Measurements from ENCODE around the gene KRT82. TPM values are rescaled to one million over a fixed set of nuclear protein-coding genes. Genes with fewer than 3 reads are reported as not detected.
A peak's percentile ranks its signal among the peaks of the same experiment; 100 is the strongest.

Gene KRT82
- total and polyA plus RNA-seq, 2 experiments from 2014 or later: not detected

DNA sequence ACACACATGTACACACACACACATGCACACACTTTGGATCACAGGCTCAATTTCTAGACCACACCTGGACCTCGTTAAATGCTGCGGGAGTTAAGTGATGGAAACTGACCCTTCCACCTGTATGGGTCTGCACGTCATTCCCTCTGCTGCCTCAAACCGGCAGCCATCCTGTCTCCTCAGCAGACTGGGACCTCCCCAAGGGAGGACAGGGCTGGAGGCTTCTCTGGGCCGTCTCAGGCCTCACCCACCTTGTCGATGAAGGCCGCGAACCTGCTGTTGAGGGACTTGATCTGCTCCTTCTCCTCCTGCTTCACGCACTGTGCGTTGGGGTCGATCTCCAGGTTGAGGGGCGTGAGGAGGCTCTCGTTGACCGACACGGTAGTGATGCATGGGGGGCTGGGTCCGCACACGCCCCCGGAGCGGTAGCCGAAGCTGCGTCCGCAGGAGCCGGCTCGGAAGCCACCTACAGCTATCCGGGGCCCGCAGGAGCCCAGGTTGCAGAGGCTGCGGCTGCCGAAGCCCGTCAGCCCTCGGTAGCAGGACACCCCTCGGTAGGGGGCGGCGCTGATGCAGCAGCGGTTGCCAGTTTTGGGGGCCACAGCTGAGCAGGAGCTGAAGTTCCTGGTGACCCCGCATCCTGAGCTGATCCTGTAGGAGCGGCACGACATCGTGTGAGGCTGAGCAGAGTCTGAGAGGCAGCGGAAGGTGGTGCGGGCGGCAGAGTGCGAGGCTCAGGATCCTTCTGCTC lies 39.2 kb downstream of the KRT82 start, which contains the start of gene KRT85:
TSS of gene KRT85 (minus strand) at position 744 of the 748 bp plus-strand sequence. CDS start at position 668, 76 bp downstream.
- Mint-ChIP-seq H3K9me3 (no peaks in the 10 kb centered on the region), H3K27me3 (ENCODE audit: insufficient read depth, low read depth, poor library complexity) (peaks cover 2% of the 10 kb centered on the region), H3K4me3 (no peak within 1 kb of the TSS; the same call in 2 of the 3 replicates), H3K4me1 (peaks cover 3% of the 10 kb centered on the region; the same call in 1 of the 3 replicates), H3K36me3 (ENCODE audit: low read depth) (no peaks in the 10 kb centered on the region; the same call in 2 of the 3 replicates), H3K27ac (no peak within 1 kb of the TSS)
- Histone ChIP-seq H2AFZ (no peak within 1 kb of the TSS), H3F3A (replicated peaks; ENCODE audit: low read depth) (no peaks in the 10 kb centered on the region), H3K4me3 (no peak within 1 kb of the TSS), H3K36me3 (ENCODE audit: insufficient read depth) (no peaks in the 10 kb centered on the region), H3K4me2 (no peak within 1 kb of the TSS), H4K20me1 (replicated peaks; ENCODE audit: insufficient read depth) (no peaks in the 10 kb centered on the region), H3K4me1 (ENCODE audit: insufficient read depth) (no peaks in the 10 kb centered on the region), H3K27ac (ENCODE audit: low read depth) (no peak within 1 kb of the TSS), H3K27me3 (ENCODE audit: insufficient read depth) (no peaks in the 10 kb centered on the region), H3K9me2 (ENCODE audit: insufficient read depth) (no peaks in the 10 kb centered on the region), H3K79me2 (replicated peaks; ENCODE audit: insufficient read depth) (no peaks in the 10 kb centered on the region)
- DNase-seq (ENCODE audit: low spot score) (peak; percentile 13), ATAC-seq (peak; percentile 24; the same call in 2 of the 3 replicates)
- TF ChIP-seq, protein P1, sequence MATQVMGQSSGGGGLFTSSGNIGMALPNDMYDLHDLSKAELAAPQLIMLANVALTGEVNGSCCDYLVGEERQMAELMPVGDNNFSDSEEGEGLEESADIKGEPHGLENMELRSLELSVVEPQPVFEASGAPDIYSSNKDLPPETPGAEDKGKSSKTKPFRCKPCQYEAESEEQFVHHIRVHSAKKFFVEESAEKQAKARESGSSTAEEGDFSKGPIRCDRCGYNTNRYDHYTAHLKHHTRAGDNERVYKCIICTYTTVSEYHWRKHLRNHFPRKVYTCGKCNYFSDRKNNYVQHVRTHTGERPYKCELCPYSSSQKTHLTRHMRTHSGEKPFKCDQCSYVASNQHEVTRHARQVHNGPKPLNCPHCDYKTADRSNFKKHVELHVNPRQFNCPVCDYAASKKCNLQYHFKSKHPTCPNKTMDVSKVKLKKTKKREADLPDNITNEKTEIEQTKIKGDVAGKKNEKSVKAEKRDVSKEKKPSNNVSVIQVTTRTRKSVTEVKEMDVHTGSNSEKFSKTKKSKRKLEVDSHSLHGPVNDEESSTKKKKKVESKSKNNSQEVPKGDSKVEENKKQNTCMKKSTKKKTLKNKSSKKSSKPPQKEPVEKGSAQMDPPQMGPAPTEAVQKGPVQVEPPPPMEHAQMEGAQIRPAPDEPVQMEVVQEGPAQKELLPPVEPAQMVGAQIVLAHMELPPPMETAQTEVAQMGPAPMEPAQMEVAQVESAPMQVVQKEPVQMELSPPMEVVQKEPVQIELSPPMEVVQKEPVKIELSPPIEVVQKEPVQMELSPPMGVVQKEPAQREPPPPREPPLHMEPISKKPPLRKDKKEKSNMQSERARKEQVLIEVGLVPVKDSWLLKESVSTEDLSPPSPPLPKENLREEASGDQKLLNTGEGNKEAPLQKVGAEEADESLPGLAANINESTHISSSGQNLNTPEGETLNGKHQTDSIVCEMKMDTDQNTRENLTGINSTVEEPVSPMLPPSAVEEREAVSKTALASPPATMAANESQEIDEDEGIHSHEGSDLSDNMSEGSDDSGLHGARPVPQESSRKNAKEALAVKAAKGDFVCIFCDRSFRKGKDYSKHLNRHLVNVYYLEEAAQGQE (IDR thresholded peaks at IDR 0.05; ENCODE audit: unreplicated experiment): no peak
- no peak for TF ChIP-seq POLR2AphosphoS5 (IDR thresholded peaks at IDR 0.05; ENCODE audit: low read depth)
- no peak for TF ChIP-seq EZH2 (IDR thresholded peaks at IDR 0.05; ENCODE audit: low read depth, unreplicated experiment)
- TF ChIP-seq, protein P2, sequence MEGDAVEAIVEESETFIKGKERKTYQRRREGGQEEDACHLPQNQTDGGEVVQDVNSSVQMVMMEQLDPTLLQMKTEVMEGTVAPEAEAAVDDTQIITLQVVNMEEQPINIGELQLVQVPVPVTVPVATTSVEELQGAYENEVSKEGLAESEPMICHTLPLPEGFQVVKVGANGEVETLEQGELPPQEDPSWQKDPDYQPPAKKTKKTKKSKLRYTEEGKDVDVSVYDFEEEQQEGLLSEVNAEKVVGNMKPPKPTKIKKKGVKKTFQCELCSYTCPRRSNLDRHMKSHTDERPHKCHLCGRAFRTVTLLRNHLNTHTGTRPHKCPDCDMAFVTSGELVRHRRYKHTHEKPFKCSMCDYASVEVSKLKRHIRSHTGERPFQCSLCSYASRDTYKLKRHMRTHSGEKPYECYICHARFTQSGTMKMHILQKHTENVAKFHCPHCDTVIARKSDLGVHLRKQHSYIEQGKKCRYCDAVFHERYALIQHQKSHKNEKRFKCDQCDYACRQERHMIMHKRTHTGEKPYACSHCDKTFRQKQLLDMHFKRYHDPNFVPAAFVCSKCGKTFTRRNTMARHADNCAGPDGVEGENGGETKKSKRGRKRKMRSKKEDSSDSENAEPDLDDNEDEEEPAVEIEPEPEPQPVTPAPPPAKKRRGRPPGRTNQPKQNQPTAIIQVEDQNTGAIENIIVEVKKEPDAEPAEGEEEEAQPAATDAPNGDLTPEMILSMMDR (conservative IDR thresholded peaks at IDR 0.05; ENCODE audit: low read depth in 2 of 2): peak in 1 of 2 experiments; percentile 13; a peak in 1 of 4 replicates
- TF ChIP-seq NANOG (IDR thresholded peaks at IDR 0.05; ENCODE audit: borderline replicate concordance): no peak

DNA sequence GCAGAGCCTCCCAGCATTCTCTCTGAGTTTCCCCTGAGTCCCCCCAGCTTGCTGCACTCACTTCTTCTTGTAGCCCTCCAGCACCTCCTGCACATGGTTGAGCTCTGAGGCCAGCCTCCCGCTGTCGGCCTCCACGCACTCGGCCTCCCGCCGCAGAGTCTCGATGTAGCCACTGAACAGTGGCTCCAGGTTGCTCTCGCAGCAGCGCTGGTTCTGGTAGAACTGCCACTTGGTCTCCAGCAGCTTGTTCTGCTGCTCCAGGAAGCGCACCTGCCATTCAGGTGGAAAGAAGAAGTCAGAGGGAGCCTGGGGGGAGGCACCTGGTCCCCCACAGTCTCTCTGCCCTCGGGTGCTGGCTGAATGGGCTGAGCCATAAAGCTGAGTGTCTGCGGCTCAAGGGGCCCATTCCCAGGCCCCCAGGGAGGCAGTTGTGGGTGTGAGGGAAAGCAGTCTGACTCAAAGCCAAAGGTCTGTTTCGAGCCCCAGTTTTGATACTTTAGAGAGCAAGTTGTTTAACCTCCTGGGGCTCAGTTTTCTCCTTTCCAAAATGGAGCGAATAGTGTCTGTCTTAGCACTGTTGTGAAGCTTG lies 41.1 kb downstream of the KRT82 start:
- Histone ChIP-seq H2AFZ (no peak overlapping the region), H3K4me3 (no peak overlapping the region), H3K27ac (ENCODE audit: low read depth) (no peak overlapping the region), H3K4me1 (ENCODE audit: insufficient read depth) (no peaks in the 10 kb centered on the region), H3K79me2 (replicated peaks; ENCODE audit: insufficient read depth) (no peaks in the 10 kb centered on the region), H4K20me1 (replicated peaks; ENCODE audit: insufficient read depth) (no peaks in the 10 kb centered on the region), H3K9me2 (ENCODE audit: insufficient read depth) (no peaks in the 10 kb centered on the region), H3F3A (replicated peaks; ENCODE audit: low read depth) (no peaks in the 10 kb centered on the region), H3K4me2 (no peak overlapping the region), H3K36me3 (ENCODE audit: insufficient read depth) (no peaks in the 10 kb centered on the region), H3K27me3 (ENCODE audit: insufficient read depth) (no peaks in the 10 kb centered on the region)
- no peak for ATAC-seq
- no peak overlapping the region for H3K27ac Mint-ChIP-seq
- H3K36me3 Mint-ChIP-seq (ENCODE audit: low read depth): no peaks in the 10 kb centered on the region
- H3K4me3 Mint-ChIP-seq: no peak overlapping the region
- H3K9me3 Mint-ChIP-seq: no peaks in the 10 kb centered on the region
- H3K4me1 Mint-ChIP-seq: no peaks in the 10 kb centered on the region
- H3K27me3 Mint-ChIP-seq (ENCODE audit: insufficient read depth, low read depth, poor library complexity): peaks cover 2% of the 10 kb centered on the region
- DNase-seq (ENCODE audit: low spot score): no peak
- TF ChIP-seq JUNB (IDR thresholded peaks at IDR 0.05; ENCODE audit: unreplicated experiment) (no peak), ZNF331 (CRISPR knock-in tag; IDR thresholded peaks at IDR 0.05; ENCODE audit: low read depth) (no peak), EZH2phosphoT487 (IDR thresholded peaks at IDR 0.05; ENCODE audit: unreplicated experiment) (no peak), ZNF114 (CRISPR knock-in tag; IDR thresholded peaks at IDR 0.05) (no peak)
- TF ChIP-seq, protein P3, sequence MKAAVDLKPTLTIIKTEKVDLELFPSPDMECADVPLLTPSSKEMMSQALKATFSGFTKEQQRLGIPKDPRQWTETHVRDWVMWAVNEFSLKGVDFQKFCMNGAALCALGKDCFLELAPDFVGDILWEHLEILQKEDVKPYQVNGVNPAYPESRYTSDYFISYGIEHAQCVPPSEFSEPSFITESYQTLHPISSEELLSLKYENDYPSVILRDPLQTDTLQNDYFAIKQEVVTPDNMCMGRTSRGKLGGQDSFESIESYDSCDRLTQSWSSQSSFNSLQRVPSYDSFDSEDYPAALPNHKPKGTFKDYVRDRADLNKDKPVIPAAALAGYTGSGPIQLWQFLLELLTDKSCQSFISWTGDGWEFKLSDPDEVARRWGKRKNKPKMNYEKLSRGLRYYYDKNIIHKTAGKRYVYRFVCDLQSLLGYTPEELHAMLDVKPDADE (IDR thresholded peaks at IDR 0.05): no peak
- TF ChIP-seq, protein P1 (IDR thresholded peaks at IDR 0.05; ENCODE audit: unreplicated experiment): no peak
